Hepatic stellate cell (primary cell): ENCODE data around the gene TMED5.
A peak's percentile ranks its signal among the peaks of the same experiment; 100 is the strongest.
"Not testable (repeated sequence)": the region's sequence is repeated elsewhere in the genome, so short reads cannot be mapped to it uniquely, and the experiment has no call there.

Experiments used
- DNase-seq: peaks from one replicate; pipeline ENCODE4 v3.0.0; 2011; ENCODE audit warnings: low spot score

Gene TMED5

DNA sequence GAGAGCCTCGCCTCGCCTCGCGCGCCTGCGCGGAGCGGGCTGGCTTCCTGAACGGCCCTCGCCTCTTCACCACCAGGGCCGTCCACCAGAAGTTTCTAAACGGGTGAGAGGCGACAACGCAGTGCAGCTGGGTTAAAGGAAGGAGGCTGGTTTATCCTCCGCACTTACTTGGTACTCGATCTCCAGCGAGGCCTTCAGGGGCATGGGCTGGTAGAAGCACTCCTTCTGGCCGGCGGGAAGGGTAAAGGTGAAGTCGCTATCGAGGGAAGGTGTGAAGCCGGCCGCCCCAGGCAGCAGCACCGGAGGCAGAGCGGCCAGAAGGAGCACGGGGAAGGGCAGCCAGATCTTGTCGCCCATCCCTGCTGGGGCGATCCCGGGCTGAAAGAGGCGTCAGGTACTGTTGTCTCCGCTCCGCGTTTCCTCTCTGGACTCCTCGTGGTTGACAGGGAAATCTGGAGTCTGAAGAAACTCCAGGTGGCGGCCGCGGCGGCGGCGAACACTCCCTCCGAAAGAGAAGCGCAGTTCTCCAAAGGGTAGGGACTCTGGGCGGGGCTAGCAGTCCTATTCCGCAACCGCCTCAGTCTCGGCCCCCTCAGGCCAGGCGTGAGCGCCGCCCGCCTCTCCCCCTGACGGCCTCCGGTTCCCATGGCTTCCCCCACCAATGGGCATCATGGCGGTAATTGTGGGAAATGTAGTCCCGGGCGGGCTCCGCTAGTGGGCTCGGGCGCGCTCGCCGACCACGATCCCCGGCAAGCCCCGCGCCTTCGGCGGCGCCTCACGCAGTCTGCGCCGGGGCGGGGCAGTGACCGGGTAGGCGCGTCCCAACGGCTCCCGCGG is at the start of gene TMED5:
Gene TMED5, minus strand, starts transcription at position 528 of the 837 bp plus-strand sequence. Its CDS starts 171 bp downstream, at position 357.
- DNase-seq, result peak; percentile 92

DNA sequence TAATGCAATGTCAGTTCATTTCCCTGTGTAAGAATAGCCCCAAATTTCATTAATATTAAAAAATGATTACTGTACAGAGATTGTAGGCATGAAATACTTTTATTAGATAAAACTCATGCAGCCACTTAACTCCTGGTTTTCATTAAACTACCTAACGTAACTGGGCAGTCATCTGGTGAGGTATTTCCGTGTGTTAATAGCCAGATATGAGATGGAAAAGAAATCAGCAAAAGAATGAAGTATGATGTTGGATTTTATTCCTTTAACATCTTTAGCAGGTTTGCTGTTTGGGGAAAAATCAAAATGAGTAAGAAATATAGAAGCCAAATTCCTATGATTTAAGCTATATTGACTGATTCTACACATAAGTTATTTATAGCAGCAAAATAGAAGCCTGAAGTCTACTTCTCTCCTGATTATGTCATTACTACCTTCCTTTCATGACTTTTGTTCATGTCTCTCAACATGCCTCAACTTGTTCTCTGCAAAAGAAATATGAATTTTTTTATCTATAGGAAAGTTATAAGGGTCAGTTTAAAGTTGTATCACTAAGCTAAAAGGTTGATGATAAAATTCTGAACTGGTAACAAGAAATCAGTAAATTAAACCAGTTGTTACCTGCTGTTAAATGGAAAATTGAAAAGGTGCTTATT is 42.9 kb upstream of the TMED5 start:
- DNase-seq, result no peak

DNA sequence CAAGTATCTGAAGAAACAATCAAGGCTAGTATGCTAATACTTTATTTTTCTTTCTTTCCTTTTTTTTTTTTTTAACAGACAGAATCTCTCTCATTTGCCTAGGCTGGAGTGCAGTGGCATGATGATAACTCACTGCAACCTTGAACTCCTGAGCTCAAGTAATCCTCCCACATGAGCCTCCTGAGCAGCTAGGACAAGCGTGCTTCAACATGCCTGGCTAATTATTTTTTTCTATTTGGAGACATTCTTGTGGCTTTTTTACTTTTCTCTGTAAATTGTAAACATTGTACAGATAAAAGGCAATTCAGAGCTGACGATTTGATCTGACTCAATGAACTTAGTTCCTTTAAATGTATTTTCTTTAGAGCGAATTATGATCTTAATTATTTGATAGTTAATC is 41.7 kb upstream of the TMED5 start:
- DNase-seq, result no peak

DNA sequence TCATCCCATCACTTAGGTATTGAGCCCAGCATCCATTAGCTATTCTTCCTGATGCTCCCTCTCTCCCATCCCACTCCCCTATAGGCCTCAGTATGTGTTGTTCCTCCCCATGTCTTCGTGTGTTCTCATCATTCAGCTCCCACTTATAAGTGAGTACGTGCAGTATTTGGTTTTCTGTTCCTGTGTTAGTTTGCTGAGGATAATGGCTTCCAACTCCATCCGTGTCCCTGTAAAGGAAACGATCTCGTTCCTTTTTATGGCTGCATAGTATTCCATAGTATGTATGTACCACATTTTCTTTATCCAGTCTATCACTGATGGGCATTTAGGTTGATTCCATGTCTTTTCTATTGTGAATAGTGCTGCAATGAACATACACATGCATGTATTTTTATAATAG is 40.5 kb upstream of the TMED5 start:
- DNase-seq, result not testable (repeated sequence)

DNA sequence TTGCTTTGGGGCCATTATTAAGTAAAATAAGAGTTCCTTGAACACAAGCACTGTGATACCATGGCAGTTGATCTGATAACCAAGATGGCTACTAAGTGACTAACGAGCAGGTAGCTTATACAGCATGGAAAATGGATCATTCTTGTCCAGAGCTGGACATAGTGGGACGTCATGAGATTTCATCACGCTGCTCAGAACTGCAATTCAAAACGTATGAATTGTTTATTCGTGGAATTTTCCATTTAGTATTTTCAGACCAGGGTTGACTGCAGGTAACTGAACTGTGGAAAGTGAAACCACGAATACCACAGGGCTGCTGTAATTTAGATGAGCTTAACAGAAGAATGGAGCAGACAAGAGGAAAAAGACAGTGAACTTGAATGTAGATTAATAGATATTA is 39.2 kb upstream of the TMED5 start:
- DNase-seq, result no peak

DNA sequence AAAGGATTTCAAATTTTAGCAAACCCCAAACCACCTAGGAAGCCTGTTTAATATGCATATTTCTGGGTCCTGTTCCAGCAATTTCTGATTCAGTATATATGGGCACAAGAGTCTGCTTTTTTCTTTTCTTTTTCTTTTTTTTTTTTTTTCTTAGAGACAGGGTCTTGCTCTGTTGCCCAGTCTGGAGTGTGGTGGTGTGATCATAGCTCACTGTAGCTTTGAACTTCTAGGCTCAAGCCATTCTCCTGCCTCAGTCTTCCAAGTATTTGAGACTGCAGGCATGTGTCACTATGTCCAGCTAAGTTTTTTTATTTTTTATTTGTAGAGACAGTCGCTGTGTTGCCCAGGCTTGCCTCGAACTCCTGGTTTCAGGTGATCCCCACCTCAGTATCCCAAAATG is 35.1 kb upstream of the TMED5 start:
- DNase-seq, result no peak

DNA sequence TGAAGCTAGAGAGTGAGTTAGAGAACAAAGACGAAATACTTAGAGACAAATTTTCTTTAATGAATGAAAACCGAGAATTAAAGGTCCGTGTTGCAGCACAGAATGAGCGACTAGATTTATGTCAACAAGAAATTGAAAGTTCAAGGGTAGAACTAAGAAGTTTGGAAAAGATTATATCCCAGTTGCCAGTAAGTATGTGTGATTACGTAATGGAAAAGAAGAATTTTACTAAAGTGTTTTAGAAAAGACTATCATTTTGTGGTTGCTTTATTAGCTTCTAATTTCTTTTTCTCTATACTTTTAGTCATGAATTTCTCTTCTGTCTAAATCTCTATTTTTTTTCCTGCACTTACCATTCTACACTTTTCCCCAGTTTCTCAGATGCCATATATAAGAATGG is 27.0 kb upstream of the TMED5 start:
- DNase-seq, result no peak

DNA sequence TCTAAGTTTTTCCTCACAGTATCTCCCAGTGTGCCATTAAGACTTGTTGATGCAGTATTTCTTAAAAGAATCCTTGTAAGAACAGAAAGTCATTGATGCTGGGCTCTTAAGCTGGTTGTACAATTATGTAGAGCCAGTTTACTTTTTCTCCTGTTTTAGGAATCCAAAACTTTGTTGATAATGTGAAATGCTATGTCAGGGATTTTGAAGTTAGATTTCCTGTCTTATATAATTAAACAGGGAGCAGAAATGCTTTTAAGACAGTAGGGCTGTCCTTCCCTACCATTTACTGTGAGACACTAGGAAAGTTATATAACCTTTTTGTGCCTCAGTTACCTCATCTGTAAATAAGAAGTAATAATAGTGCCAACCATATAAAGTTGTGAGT is 26.3 kb upstream of the TMED5 start:
- no peak for DNase-seq

DNA sequence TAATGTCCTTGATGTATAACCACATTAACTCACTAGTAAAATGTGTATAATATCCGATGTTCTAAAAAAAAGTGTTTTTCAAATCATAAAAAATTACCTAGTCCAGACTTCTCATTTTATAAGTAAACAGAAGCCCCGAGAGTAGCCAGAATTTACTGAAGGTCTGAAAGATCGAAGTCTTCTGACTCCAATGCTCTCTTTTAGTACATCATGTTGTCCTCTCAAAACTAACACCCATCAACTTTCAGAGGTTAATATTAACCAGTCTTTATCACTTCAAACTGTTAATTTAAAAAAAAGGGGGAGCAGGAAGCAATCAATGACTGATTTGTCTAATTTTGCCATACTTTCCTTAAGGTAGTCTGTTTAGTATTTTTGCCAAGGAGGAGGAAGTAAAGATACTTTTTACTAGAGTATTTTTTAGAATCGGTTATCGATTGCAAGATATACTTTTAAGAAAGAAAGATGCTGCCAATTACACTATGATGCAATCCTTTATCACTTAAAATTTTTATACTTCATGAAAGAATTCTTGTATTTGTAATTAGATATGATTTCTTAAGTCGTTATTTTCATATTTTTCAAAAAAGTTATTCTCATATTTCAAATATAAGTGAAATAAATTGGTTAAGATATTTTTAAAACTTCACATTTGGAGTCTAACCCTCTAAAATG is 25.8 kb upstream of the TMED5 start:
- no peak for DNase-seq

DNA sequence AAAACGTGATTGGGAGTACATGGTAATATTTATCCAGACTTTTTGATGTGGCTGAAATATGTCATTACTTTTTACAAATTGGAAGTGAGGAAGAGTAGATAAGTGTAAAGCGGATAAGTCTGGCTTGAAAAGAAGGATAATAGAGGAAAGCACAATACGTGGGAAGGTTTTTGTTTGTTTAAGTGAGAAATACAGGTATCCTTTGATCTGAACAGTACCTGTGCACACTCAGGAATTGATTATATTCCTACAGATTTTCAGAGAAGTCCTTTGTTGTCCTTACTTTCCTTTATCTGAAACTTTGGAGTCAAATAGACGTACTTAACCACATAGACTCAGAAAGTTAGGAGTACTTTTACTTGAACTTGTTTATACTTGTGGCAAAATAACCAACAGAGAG is 20.5 kb upstream of the TMED5 start:
- no peak for DNase-seq

DNA sequence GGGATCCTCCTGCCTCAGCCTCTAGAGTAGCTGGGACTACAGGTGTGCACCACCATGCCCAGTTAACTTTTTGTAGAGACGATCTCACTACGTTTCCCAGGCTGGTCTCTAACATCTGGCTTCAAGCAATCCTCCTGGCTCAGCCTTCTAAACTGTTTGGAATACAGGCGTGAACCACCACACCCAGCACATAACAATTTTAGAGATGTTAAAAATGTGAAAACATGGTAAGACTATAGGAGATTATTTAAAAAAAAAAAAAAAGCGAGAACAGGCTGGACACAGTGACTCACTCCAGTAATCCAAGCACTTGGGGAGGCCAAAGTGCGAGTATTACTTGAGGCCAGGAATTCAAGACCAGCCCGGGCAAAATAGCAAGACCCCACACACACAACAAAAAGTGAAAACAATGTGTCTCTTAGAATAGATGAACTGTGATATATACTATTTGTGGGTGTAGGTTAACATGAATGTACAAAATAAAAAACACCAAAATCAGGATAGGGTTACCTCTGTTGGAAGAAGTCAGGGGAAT is 19.9 kb upstream of the TMED5 start:
- no peak for DNase-seq

DNA sequence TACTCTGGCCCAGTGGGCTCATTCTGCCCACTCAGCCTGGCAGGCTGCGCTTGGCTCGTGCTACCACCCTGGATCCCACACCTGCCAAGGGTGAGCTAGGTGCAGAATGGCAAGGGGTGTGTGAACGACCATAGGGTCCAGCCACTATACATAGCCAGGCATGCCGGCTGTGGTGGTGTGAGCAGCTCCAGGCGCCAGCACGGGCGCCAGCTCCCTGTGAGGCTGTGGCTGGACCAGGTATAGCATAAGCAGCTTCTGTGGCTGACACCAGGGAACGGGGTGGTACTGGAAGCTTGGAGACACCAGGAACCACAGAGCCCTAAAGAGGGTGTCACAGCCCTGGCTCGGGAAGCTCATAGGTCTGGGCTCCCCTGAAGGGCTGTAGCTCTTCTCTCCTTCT is 18.9 kb upstream of the TMED5 start:
- DNase-seq, result no peak

DNA sequence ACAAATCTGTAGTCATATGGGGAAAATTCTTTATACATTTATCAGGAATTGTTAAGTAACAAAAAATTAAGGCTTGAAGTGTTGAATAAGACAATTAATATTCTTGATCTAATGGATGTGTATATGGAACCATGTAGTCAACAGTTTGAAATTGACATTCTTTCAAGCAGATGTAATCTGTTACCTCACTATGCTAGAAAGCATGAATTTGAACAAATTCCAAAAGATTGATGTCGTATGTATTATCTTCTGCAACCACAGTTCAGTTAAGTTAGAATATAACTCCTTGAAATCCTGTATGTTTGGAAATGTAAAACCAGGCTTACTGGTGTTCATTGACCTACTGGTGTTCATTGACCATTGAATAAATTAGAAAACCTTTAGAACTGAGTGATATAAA is 16.4 kb upstream of the TMED5 start:
- DNase-seq, result no peak

DNA sequence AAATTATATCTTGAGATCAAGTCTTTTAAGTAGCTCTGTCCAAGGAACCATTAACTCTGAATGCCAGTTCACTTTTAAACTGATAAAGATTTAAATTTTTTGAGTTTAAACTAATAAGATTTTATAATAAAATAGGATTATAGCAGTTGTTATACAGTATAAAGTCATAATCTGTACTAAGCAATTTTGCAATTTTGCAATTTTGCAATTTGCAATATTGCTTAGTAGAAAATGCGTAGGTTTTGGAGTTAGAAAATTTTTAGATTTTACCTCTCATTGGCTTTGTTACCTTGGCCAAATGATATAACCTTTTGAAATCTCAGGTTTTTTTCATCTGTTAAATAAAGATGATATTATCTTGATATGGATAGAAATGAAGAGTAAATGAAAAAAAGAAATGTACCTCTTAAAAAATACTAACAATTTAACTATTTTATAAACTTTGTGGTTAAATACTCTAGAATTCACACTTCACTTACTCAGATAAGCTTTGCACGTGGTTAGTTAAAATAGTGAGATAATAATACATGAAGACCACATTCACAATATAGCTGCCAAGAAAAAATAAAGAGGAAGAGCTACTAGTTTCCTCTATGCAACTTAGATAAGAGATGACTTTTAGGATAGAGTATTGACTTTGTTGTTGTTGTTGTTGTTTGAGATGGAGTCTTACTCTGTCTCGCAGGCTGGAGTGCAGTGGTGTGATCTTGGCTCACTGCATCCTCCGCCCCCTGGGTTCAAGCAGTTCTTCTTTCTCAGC is 14.2 kb upstream of the TMED5 start:
- no peak for DNase-seq

DNA sequence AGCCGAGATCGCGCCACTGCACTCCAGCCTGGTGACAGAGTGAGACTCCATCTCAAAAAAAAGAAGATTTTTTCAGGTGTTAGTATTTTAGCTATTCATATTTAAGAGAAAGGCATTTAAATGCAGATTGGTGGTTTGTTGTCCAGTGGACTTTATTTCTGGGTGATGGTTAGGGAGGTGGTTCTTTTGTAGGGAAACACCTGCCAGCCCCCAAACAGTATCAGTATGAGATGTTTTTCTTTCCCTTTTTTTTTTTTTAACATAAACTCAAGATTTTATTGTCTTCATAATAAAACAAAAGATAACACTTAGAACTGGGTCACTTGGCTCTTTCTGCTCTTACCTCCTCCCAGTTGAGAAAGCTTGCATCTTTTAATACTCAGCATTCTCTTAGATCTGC is 10.2 kb upstream of the TMED5 start:
- no peak for DNase-seq

DNA sequence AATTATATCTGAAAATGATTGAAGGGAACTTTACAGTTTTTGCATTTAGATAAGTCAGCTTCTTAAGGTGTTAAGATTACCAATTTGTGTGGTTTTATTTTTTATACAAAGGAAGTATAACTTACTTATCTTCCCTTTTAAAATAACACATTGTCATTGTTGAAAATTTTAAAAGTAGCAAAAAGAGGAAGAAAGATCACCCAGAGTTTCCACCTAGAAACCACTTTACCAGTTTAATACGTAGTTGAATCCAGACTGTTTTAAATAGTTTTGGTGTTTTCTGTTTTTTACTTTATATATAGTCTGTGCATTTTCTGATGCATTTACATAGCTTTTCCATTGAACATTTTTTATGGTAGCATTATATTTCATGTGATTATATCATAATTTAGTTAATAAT is 6.5 kb upstream of the TMED5 start:
- no peak for DNase-seq

DNA sequence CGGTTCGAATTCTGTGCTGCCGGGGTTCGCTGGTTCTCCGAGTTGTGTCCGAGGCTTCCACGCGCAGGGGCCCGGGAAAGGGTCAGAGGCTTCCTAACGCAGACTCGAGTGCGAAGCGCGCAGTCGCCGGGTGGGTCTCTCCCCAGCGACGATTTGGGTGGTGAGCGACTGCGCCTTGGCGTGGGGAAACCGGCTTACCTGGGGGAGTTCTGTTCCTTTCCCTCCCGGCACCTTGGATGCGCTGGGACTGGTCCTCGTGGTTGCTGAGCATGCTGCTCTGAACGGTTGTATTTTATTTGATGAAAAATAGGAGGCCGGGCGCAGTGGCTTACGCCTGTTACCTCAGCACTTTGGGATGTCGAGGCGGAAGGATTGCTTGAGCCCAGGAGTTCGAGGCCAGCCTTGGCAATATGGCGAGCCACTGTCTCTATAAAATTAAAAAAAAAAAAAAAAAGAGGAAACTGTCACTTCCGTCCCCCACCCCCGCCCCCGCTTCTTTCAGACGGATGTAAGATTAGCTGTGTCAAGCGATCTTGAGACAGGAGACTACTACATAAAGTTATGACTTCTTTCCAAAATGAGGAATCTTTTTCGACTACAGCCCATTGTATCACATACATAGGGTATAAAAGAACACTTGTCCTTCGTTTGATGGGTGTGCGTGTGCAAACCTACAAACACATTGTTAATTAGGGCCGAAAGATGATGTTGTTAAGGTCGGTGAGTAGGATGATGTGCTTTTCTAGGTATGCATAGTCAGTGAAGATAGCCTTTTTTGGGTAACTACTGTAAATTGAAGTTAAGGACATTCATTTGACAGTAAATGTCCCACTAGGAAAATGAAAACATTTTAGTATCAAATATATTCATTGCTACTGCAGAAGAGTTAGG is 755 bp upstream of the TMED5 start, which contains the start of gene CCDC18:
Gene CCDC18, plus strand, starts transcription at position 2 of the 891 bp plus-strand sequence. CDS start 2,638 bp downstream, outside the sequence.
- DNase-seq, result peak; percentile 12

DNA sequence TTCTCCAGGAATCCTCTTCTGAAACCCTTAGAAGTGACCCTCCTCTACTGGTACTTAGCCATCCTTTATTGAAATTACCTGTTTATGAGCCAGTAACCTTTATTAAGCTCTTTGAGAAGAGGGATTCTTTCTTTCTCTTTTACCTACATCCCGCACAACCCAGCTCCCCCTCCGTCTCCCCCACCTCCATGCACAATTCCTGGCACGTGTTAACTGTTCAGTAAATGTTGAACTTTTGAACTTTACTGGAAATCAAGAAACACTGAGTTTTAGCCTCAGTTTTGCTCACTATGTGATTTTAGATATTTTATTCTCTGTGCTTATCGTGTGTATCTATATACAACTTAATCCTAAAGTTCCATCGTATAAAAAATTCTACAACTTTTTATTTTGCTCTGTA is 1.8 kb downstream of the TMED5 start:
- DNase-seq, result no peak

DNA sequence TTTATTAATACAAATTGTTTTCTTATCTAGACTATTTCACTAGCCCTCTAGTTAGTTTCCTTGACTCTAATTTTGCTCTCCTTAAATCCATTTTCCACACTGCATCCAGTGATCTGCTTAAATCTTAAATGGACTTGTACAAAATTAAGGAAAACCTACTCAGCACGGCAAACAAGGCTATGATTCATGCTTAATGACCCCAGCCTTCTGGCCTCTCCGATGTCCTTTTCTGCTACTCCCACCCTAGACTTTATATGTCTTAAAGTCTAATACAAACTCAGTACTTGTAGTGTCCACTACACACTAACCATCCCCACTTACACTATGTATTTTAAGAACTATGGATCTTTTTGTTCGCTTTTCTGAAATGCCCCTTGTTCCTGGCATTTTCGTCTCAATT is 2.2 kb downstream of the TMED5 start:
- DNase-seq, result peak; percentile 11

DNA sequence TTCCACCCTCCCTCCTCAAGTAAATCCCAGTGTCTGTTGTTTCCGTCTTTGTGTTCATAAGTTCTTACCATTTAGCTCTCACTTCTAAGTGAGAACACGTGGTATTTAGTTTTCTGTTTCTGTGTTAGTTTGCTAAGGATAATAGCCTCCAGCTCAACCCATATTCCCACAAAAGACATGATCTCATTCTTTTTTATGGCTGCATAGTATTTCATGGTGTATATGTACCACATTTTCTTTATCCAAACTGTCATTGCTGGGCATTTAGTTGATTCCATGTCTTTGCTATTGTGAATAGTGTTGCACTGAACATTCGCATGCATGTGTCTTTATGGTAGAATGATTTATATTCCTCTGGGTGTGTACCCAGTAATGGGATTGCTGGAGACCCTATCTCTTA is 5.6 kb downstream of the TMED5 start:
- DNase-seq, result not testable (repeated sequence)

DNA sequence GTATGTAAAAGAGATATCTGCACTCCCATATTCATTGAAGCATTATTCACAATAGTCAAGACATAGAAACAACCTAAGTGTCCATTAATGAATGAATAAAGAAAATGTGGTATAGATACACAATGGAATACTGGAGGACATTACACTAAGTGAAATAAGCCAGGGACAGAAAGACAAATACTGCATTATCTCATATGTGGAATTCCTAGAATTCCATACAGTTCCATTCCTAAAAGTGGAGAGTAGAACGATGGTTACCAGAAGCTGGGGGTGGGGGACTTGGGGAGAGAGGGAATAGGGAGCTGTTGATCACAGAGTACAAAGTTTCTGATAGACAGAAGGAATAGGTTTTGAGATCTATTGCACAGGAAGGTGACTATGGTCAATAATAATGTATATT is 7.4 kb downstream of the TMED5 start:
- DNase-seq, result peak; percentile 16
